ENCODE measurements around the gene ADGRA3.

- TF ChIP-seq POLR2A (IDR thresholded peaks at IDR 0.05) (no peak), CTCF (IDR thresholded peaks at IDR 0.05) (no peak)
Measured at GRCh38 chr4:22531311-22532019, 15.6 kb upstream of the ADGRA3 start.
